ENCODE results near the gene PLEKHG4. TPM values are rescaled to one million over a fixed set of nuclear protein-coding genes. Genes with fewer than 3 reads are reported as not detected.

PLEKHG4 gene
- total and polyA plus RNA-seq, 10 donors: 5.1 to 27.9 (median 13.0) TPM

DNA sequence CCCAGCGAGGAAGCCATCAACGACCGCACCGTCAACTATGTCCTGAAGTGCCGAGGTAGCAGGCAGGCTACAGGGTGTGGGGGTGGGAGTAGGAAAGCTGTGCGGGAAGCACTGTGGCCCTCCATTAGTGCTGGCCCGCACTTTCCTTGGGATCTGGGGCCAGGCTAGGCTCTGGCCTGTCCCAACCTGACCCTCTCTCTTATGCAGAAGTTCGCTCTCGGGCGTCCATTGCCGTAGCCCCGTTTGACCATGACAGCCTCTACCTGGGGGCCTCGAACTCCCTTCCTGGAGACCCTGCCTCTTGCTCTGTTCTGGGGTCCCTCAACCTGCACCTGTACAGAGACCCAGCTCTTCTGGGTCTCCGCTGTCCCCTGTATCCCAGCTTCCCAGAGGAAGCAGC lies 8.6 kb downstream of the PLEKHG4 start:
- no peak for DNase-seq
- intact Hi-C loops (cut with DNase I; ENCODE audit: low total_unique reads): no loop called here
- Histone ChIP-seq H3K9me3 (no peaks in the 10 kb centered on the region), H3K4me1 (peaks cover 0 to 30% (median 2%) of the 10 kb centered on the region in 6 donors), H3K27ac (no peak overlapping the region), H3K4me3 (no peak overlapping the region), H3K36me3 (peaks cover 0 to 8% (median 0%) of the 10 kb centered on the region in 6 donors), H3K27me3 (replicated peaks in 1 of 7) (no peaks in the 10 kb centered on the region)
- WGBS, 5 donors: 91 to 98% (median 97%) methylated on average over 13 to 14 of the region's 14 CpGs
- TF ChIP-seq POLR2A (IDR thresholded peaks at IDR 0.05) (no peak), POLR2AphosphoS5 (IDR thresholded peaks at IDR 0.05) (no peak)
- TF ChIP-seq, protein P1, sequence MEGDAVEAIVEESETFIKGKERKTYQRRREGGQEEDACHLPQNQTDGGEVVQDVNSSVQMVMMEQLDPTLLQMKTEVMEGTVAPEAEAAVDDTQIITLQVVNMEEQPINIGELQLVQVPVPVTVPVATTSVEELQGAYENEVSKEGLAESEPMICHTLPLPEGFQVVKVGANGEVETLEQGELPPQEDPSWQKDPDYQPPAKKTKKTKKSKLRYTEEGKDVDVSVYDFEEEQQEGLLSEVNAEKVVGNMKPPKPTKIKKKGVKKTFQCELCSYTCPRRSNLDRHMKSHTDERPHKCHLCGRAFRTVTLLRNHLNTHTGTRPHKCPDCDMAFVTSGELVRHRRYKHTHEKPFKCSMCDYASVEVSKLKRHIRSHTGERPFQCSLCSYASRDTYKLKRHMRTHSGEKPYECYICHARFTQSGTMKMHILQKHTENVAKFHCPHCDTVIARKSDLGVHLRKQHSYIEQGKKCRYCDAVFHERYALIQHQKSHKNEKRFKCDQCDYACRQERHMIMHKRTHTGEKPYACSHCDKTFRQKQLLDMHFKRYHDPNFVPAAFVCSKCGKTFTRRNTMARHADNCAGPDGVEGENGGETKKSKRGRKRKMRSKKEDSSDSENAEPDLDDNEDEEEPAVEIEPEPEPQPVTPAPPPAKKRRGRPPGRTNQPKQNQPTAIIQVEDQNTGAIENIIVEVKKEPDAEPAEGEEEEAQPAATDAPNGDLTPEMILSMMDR (IDR thresholded peaks at IDR 0.05 in 8 of 11, conservative IDR thresholded peaks at IDR 0.05 in 3 of 11): no peak

DNA sequence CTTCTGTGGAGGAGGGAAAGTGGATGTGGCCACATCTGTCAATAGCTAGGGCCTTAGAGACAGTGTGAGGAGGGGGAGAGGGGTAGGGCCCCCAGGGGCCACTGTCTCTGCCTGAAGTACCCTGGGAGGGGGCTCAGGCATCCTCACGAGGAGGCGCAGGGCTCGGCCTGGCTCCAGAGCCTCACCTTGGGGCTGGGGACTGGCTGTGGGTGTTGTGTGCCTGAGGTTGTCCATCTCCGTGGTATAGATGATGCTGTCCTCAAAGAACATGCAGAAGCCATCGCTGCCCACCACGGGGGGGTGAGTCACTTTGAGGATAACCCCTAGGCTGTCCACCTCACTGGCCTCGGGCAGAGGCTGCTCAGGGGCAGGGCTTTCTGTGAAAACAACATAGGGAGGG lies 12.1 kb downstream of the PLEKHG4 start:
- H3K9me3 ChIP-seq: no peaks in the 10 kb centered on the region
- peaks cover 0 to 19% (median 2%) of the 10 kb centered on the region in 6 donors for H3K4me1 ChIP-seq
- peaks cover 0 to 5% (median 0%) of the 10 kb centered on the region in 6 donors for H3K36me3 ChIP-seq
- H3K27me3 ChIP-seq (replicated peaks in 1 of 7): no peaks in the 10 kb centered on the region
- WGBS, 5 donors: 85 to 93% (median 88%) methylated on average over 7 of the region's 7 CpGs
- intact Hi-C loops (cut with DNase I; ENCODE audit: low total_unique reads): no loop called here
- TF ChIP-seq, protein P1 (IDR thresholded peaks at IDR 0.05 in 8 of 11, conservative IDR thresholded peaks at IDR 0.05 in 3 of 11): no peak
- TF ChIP-seq POLR2A (IDR thresholded peaks at IDR 0.05) (no peak), POLR2AphosphoS5 (IDR thresholded peaks at IDR 0.05) (no peak)
- no peak for DNase-seq
- no peak overlapping the region for H3K4me3 ChIP-seq
- H3K27ac ChIP-seq: no peak overlapping the region

GRCh38 chr16:67294171-67294757 lies 14.9 kb downstream of the PLEKHG4 start:
- H3K9me3 ChIP-seq: no peaks in the 10 kb centered on the region
- no peaks in the 10 kb centered on the region for H3K27me3 ChIP-seq (replicated peaks in 1 of 7)
- peak; percentile 56 for DNase-seq
- TF ChIP-seq, protein P1 (IDR thresholded peaks at IDR 0.05 in 8 of 11, conservative IDR thresholded peaks at IDR 0.05 in 3 of 11): no peak
- TF ChIP-seq POLR2AphosphoS5 (IDR thresholded peaks at IDR 0.05): no peak
- TF ChIP-seq POLR2A (IDR thresholded peaks at IDR 0.05): no peak
- WGBS, 5 donors: 83 to 89% (median 84%) methylated on average over 3 to 4 of the region's 4 CpGs
- intact Hi-C loops (cut with DNase I; ENCODE audit: low total_unique reads): no loop called here
- H3K4me3 ChIP-seq: no peak overlapping the region
- H3K36me3 ChIP-seq: no peaks in the 10 kb centered on the region
- H3K4me1 ChIP-seq: peaks cover 0 to 19% (median 2%) of the 10 kb centered on the region in 6 donors
- H3K27ac ChIP-seq: no peak overlapping the region

- 76 to 91% (median 85%) methylated on average over 7 of the region's 7 CpGs for WGBS, 5 donors
- Histone ChIP-seq H3K9me3 (no peaks in the 10 kb centered on the region), H3K4me1 (peaks cover 0 to 12% (median 0%) of the 10 kb centered on the region in 6 donors), H3K36me3 (no peaks in the 10 kb centered on the region), H3K4me3 (no peak overlapping the region), H3K27ac (no peak overlapping the region), H3K27me3 (replicated peaks in 1 of 7) (no peaks in the 10 kb centered on the region)
- TF ChIP-seq, protein P1 (IDR thresholded peaks at IDR 0.05 in 8 of 11, conservative IDR thresholded peaks at IDR 0.05 in 3 of 11): no peak
- no peak for TF ChIP-seq POLR2A (IDR thresholded peaks at IDR 0.05)
- TF ChIP-seq POLR2AphosphoS5 (IDR thresholded peaks at IDR 0.05): no peak
- no peak for DNase-seq
- intact Hi-C loops (cut with DNase I; ENCODE audit: low total_unique reads): no loop called here
These were observed 15.6 kb downstream of the PLEKHG4 start for GRCh38 chr16:67294938-67295361.
